Measurements from ENCODE around the gene ARID5A.

DNA sequence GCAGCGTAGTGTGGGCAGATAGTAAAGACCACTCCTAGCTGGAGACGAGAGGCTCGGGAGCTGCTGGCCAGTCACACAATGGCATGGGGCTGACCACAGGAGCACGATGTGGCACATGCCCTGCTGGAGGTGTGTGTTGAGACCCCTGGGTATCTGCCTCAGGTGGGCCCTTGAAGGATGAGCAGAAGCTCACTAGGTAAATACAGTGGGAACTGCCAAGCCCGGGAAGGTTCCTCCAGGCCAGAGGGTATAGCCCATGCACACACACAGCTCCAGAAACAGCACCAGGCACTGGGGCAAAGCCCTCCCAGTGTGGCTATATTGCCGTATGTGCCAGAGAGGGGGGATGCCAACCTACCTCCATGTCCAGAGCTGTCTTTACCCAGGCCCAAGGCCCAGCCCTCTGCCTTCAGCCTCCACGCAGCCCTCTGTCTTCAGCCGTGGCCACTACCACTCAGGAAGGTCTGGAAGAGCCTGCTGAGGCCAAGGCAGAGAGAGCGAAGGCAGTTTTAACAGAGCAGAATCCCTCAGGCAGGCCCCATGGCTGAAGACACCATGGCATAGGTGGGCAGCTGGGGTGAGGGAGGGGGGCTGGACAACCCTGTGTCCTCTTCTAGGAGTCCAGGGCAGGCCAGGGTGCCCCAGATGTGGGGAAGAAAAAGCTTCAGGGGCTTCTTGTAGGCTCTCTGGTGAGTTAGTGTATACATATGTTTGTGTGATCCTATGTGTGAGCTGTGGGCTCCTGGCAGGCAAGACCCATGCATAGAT lies 7.0 kb upstream of the ARID5A start:
- no peak for TF ChIP-seq EP300 (IDR thresholded peaks at IDR 0.05; ENCODE audit: low read depth)
- TF ChIP-seq POLR2AphosphoS5 (IDR thresholded peaks at IDR 0.05): no peak
- TF ChIP-seq, protein P1, sequence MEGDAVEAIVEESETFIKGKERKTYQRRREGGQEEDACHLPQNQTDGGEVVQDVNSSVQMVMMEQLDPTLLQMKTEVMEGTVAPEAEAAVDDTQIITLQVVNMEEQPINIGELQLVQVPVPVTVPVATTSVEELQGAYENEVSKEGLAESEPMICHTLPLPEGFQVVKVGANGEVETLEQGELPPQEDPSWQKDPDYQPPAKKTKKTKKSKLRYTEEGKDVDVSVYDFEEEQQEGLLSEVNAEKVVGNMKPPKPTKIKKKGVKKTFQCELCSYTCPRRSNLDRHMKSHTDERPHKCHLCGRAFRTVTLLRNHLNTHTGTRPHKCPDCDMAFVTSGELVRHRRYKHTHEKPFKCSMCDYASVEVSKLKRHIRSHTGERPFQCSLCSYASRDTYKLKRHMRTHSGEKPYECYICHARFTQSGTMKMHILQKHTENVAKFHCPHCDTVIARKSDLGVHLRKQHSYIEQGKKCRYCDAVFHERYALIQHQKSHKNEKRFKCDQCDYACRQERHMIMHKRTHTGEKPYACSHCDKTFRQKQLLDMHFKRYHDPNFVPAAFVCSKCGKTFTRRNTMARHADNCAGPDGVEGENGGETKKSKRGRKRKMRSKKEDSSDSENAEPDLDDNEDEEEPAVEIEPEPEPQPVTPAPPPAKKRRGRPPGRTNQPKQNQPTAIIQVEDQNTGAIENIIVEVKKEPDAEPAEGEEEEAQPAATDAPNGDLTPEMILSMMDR (IDR thresholded peaks at IDR 0.05): no peak
- no peak for TF ChIP-seq POLR2A (IDR thresholded peaks at IDR 0.05)
